WERI-Rb-1 (cell line): ENCODE measurements around the gene CDH6.

Source experiments
- DNase-seq: peaks from one replicate; pipeline ENCODE4 v3.0.0-alpha.2; 2020
- H3K27ac ChIP-seq: fragments of 250-450 bp; sonication (Bioruptor Pico); 2 replicates; pipeline ENCODE4 v1.5.1; 2020; ENCODE audit warnings: mild to moderate bottlenecking, moderate library complexity
- H3K27me3 ChIP-seq: fragments of 250-450 bp; sonication (Bioruptor Pico); 2 replicates; pipeline ENCODE4 v1.5.1; 2021; ENCODE audit warnings: mild to moderate bottlenecking, low read depth, moderate library complexity; ENCODE audit not compliant: insufficient read depth, severe bottlenecking
- H3K36me3 ChIP-seq: fragments of 250-450 bp; sonication (Bioruptor Pico); 2 replicates; pipeline ENCODE4 v1.5.1; 2020; ENCODE audit warnings: mild to moderate bottlenecking, moderate library complexity
- H3K4me3 ChIP-seq: 2 replicates; pipeline ENCODE4 v1.5.1; 2011; ENCODE audit warnings: low read depth, mild to moderate bottlenecking, control low read depth, low read length
- H3K9me3 ChIP-seq: fragments of 250-450 bp; sonication (Bioruptor Pico); 2 replicates; pipeline ENCODE4 v1.5.1; 2021; ENCODE audit warnings: mild to moderate bottlenecking, moderate library complexity; ENCODE audit not compliant: severe bottlenecking
- CTCF ChIP-seq: IDR thresholded peaks from 2 replicates; pipeline ENCODE4 v1.5.1; 2011; ENCODE audit warnings: low read depth, mild to moderate bottlenecking, control low read depth, inconsistent platforms, low read length

CDH6 gene

GRCh38 chr5:31328040-31328733, 134.7 kb downstream of the CDH6 start:
- Histone ChIP-seq H3K27me3 (no peaks in the 10 kb centered on the region), H3K9me3 (no peaks in the 10 kb centered on the region), H3K27ac (no peak overlapping the region), H3K4me3 (no peak overlapping the region), H3K36me3 (no peaks in the 10 kb centered on the region)
- TF ChIP-seq CTCF = no peak
- DNase-seq = no peak

- no peak for TF ChIP-seq CTCF
- no peak for DNase-seq
- Histone ChIP-seq H3K9me3 (no peaks in the 10 kb centered on the region), H3K27ac (no peak overlapping the region), H3K27me3 (no peaks in the 10 kb centered on the region), H3K36me3 (no peaks in the 10 kb centered on the region), H3K4me3 (no peak overlapping the region)
Measured at GRCh38 chr5:31329715-31330114, 136.2 kb downstream of the CDH6 start.

GRCh38 chr5:31332160-31332559, 138.7 kb downstream of the CDH6 start:
- no peak for DNase-seq
- H3K27ac ChIP-seq = no peak overlapping the region

GRCh38 chr5:31333475-31333874, 140.0 kb downstream of the CDH6 start:
- no peak overlapping the region for H3K4me3 ChIP-seq
- H3K27me3 ChIP-seq = no peaks in the 10 kb centered on the region
- H3K36me3 ChIP-seq = no peaks in the 10 kb centered on the region
- TF ChIP-seq CTCF = no peak
- no peak for DNase-seq
- no peaks in the 10 kb centered on the region for H3K9me3 ChIP-seq
- H3K27ac ChIP-seq = no peak overlapping the region

More at GRCh38 chr5:31332160-31332559, 138.7 kb downstream of the CDH6 start:
- no peaks in the 10 kb centered on the region for H3K9me3 ChIP-seq
- H3K27me3 ChIP-seq = no peaks in the 10 kb centered on the region
- TF ChIP-seq CTCF = no peak
- H3K36me3 ChIP-seq = no peaks in the 10 kb centered on the region
- H3K4me3 ChIP-seq = no peak overlapping the region

- no peak for DNase-seq
- no peaks in the 10 kb centered on the region for H3K9me3 ChIP-seq
- H3K27ac ChIP-seq = no peak overlapping the region
- H3K27me3 ChIP-seq = no peaks in the 10 kb centered on the region
- H3K36me3 ChIP-seq = no peaks in the 10 kb centered on the region
- TF ChIP-seq CTCF = no peak
- no peak overlapping the region for H3K4me3 ChIP-seq
Measured at GRCh38 chr5:31334061-31334860, 140.8 kb downstream of the CDH6 start.
